Activated naive CD8-positive, alpha-beta T cell treated with anti-CD3 and anti-CD28 coated beads, Interleukin-2, amount 50 U/mL, for 24 hours (primary cell): ENCODE measurements around the gene GRIA4.
"Not testable (repeated sequence)": the region's sequence is repeated elsewhere in the genome, so short reads cannot be mapped to it uniquely, and the experiment has no call there.

Experiments used
- ATAC-seq: fragments of 150-1000 bp; cut with Tn5 transposase; one replicate; pipeline ENCODE4 v1.10.0; 2021
- DNase-seq: peaks from one replicate; pipeline ENCODE4 v3.0.0; 2021
- H3K27ac Mint-ChIP-seq: one replicate; pipeline ENCODE4 v1.8.0; 2021; ENCODE audit warnings: mild to moderate bottlenecking, mixed read lengths
- H3K27me3 Mint-ChIP-seq: one replicate; pipeline ENCODE4 v1.8.0; 2021; ENCODE audit warnings: mixed read lengths
- H3K36me3 Mint-ChIP-seq: one replicate; pipeline ENCODE4 v1.8.0; 2021; ENCODE audit warnings: low read depth, mixed read lengths
- H3K4me1 Mint-ChIP-seq: one replicate; pipeline ENCODE4 v1.8.0; 2021; ENCODE audit warnings: mixed read lengths
- H3K4me3 Mint-ChIP-seq: one replicate; pipeline ENCODE4 v1.8.0; 2021; ENCODE audit warnings: mild to moderate bottlenecking, moderate library complexity, mixed read lengths
- H3K9me3 Mint-ChIP-seq: one replicate; pipeline ENCODE4 v1.8.0; 2021; ENCODE audit warnings: mixed read lengths

GRIA4 gene

DNA sequence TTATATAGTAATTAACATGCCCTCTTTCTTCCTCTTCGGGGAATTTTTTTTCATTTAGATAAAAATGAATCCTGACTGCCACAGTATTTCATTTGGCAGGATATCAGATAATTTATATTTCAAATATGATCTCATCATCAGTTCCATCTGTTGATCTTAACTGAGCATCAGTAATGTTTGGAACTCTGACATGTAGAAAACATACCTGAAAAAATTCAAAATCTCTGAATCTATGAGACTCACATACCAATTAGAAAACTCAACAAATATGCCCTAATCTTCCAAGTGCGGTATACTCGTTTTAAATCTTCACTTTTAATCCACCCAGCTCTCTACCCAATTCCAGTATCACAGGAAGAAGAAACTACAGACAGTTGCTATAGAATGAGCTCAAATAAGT lies 250.2 kb downstream of the GRIA4 start:
- Mint-ChIP-seq H3K4me1 (no peaks in the 10 kb centered on the region), H3K9me3 (no peaks in the 10 kb centered on the region), H3K27ac (no peak overlapping the region)

DNA sequence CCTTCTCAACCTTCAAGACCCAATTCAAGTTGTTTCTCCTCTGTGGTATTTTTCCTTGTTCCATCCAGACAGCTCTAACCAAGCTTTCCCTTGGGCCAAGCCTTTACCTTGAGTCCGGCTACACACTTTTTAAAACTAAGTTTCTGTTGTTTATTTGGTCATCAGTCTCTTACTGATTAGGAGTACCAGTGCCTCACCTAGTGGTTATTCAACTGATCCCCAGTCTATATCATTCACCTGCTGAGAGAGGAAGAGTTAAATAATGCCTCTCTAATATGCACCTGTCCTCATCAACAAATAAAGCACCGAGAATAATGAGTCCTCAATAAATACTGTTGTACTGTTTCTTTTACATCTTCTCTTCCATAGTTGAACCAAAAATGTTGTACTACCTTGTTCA lies 251.4 kb downstream of the GRIA4 start:
- Mint-ChIP-seq H3K36me3 (no peaks in the 10 kb centered on the region), H3K4me3 (no peak overlapping the region), H3K4me1 (no peaks in the 10 kb centered on the region), H3K27ac (no peak overlapping the region), H3K27me3 (peaks cover 2% of the 10 kb centered on the region), H3K9me3 (no peaks in the 10 kb centered on the region)
- ATAC-seq (no peak), DNase-seq (no peak)

More for the DNA sequence above, 250.2 kb downstream of the GRIA4 start:
- Mint-ChIP-seq H3K4me3 (no peak overlapping the region), H3K36me3 (no peaks in the 10 kb centered on the region), H3K27me3 (peaks cover 2% of the 10 kb centered on the region)
- ATAC-seq, result no peak
- DNase-seq, result no peak

GRCh38 chr11:105862736-105863367 lies 253.0 kb downstream of the GRIA4 start:
- no peak for ATAC-seq
- H3K27me3 Mint-ChIP-seq, result peaks cover 2% of the 10 kb centered on the region
- no peaks in the 10 kb centered on the region for H3K4me1 Mint-ChIP-seq
- H3K27ac Mint-ChIP-seq, result no peak overlapping the region
- DNase-seq, result no peak
- no peaks in the 10 kb centered on the region for H3K36me3 Mint-ChIP-seq
- H3K9me3 Mint-ChIP-seq, result no peaks in the 10 kb centered on the region
- no peak overlapping the region for H3K4me3 Mint-ChIP-seq

- Mint-ChIP-seq H3K4me1 (no peaks in the 10 kb centered on the region), H3K9me3 (no peaks in the 10 kb centered on the region), H3K27me3 (peaks cover 2% of the 10 kb centered on the region), H3K36me3 (no peaks in the 10 kb centered on the region), H3K4me3 (no peak overlapping the region), H3K27ac (no peak overlapping the region)
- no peak for ATAC-seq
- no peak for DNase-seq
These were observed 253.7 kb downstream of the GRIA4 start for GRCh38 chr11:105863523-105863922.

DNA sequence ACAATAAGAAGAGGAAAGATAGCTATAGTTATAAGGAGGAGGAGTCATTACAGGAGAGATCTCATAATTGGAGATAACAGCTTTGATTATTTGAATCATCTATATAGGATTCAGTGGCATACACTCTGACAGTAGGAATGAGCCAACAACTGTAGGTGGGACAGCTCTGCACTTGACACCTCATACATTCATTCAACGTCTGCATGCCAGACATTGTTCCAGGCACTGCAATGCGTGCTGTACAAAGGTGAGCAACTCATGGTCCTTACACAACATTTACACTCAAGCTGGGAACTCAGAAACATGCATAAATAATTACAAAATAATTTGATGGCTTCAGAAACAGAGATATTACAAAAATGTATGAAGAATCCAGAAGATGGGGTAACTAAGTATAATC lies 257.9 kb downstream of the GRIA4 start:
- H3K36me3 Mint-ChIP-seq, result no peaks in the 10 kb centered on the region
- no peak for DNase-seq
- peaks cover 5% of the 10 kb centered on the region for H3K27me3 Mint-ChIP-seq
- no peak overlapping the region for H3K4me3 Mint-ChIP-seq
- no peaks in the 10 kb centered on the region for H3K9me3 Mint-ChIP-seq
- no peak for ATAC-seq
- H3K4me1 Mint-ChIP-seq, result no peaks in the 10 kb centered on the region
- H3K27ac Mint-ChIP-seq, result no peak overlapping the region

GRCh38 chr11:105868762-105869285 lies 259.0 kb downstream of the GRIA4 start:
- Mint-ChIP-seq H3K4me1 (no peaks in the 10 kb centered on the region), H3K4me3 (no peak overlapping the region), H3K9me3 (peaks cover under 1% of the 10 kb centered on the region), H3K27me3 (peaks cover 5% of the 10 kb centered on the region), H3K36me3 (no peaks in the 10 kb centered on the region), H3K27ac (no peak overlapping the region)
- ATAC-seq, result no peak
- no peak for DNase-seq

DNA sequence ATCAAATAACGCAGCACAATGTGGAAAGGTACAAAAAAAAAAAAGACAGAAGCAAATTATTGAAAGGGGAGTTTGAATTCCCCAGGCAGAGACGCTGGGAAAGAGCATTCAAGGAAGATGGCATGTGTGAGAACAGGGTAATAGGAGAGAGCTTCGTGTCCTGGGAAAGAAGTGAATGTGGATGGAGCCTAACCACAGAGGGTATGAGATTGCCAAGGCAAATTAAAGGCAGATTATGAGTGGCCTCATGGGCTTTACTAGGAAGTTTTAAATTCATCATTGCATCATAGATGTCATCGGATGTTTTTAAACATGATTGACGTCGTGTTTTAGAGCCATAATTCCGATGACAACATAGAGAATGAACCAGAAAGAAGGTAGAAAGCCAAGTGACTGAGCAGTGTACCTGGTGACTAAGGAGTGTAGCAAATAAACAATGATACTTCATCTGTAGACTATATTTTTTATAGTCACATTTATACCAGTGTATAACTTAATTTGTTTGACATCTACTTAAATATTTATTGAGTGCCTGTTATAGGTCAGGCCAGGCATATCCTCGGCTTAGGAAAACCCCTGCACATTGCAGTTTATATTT lies 260.7 kb downstream of the GRIA4 start:
- Mint-ChIP-seq H3K36me3 (no peaks in the 10 kb centered on the region), H3K27ac (no peak overlapping the region), H3K9me3 (peaks cover 7% of the 10 kb centered on the region), H3K4me3 (no peak overlapping the region), H3K4me1 (no peaks in the 10 kb centered on the region), H3K27me3 (peaks cover 5% of the 10 kb centered on the region)
- ATAC-seq, result no peak
- DNase-seq, result no peak

DNA sequence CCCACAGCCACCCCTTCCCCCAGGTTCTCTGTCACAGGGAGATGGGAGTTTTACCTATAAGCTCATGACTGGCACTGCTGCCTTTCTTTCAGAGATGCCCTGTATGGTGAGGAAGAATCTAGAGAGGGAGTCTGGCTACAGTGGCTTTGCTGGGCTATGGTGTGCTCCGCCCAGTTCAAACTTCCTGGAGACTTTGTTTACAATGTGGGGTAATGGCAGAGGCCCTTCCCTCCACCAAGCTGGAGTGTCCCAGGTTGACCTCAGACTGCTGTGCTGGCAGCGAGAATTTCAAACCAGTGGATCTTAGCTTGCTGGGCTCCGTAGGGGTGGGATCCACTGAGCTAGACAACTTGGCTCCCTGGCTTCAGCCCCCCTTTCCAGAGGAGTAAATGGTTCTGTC lies 268.6 kb downstream of the GRIA4 start:
- DNase-seq, result no peak
- Mint-ChIP-seq H3K27ac (no peak overlapping the region), H3K4me3 (no peak overlapping the region), H3K4me1 (no peaks in the 10 kb centered on the region), H3K27me3 (no peaks in the 10 kb centered on the region), H3K36me3 (no peaks in the 10 kb centered on the region), H3K9me3 (peaks cover 7% of the 10 kb centered on the region)
- no peak for ATAC-seq

GRCh38 chr11:105878927-105879326 lies 269.1 kb downstream of the GRIA4 start:
- not testable (repeated sequence) for ATAC-seq, H3K27me3 Mint-ChIP-seq, DNase-seq, H3K36me3 Mint-ChIP-seq, H3K4me3 Mint-ChIP-seq, H3K4me1 Mint-ChIP-seq, H3K9me3 Mint-ChIP-seq, H3K27ac Mint-ChIP-seq

DNA sequence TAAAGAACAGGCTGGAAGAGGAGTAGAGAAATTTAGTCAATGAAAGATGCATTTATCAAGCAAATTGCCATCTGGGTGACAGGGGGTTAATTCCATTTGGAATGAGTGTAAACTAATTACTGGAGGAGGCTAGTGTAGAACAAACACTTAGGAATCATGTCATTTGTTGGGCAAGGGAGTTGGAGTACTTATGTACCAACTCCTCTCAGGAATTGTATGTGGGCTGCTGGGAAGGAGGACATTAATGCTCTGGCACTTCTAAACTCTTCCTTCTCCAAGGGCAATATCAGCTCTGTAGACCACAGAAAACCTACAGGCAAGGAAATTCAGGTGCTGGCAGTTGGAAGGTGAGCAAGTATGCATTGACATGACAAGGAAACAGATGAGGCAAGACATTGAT lies 271.2 kb downstream of the GRIA4 start:
- H3K4me1 Mint-ChIP-seq, result no peaks in the 10 kb centered on the region
- H3K27me3 Mint-ChIP-seq, result no peaks in the 10 kb centered on the region
- no peak for DNase-seq
- H3K36me3 Mint-ChIP-seq, result no peaks in the 10 kb centered on the region
- no peak overlapping the region for H3K4me3 Mint-ChIP-seq
- no peak for ATAC-seq
- H3K27ac Mint-ChIP-seq, result no peak overlapping the region
- no peaks in the 10 kb centered on the region for H3K9me3 Mint-ChIP-seq

GRCh38 chr11:105884436-105884835 lies 274.6 kb downstream of the GRIA4 start:
- no peak for DNase-seq
- Mint-ChIP-seq H3K4me1 (no peaks in the 10 kb centered on the region), H3K9me3 (no peaks in the 10 kb centered on the region), H3K4me3 (no peak overlapping the region), H3K36me3 (no peaks in the 10 kb centered on the region), H3K27ac (no peak overlapping the region), H3K27me3 (no peaks in the 10 kb centered on the region)
- no peak for ATAC-seq

DNA sequence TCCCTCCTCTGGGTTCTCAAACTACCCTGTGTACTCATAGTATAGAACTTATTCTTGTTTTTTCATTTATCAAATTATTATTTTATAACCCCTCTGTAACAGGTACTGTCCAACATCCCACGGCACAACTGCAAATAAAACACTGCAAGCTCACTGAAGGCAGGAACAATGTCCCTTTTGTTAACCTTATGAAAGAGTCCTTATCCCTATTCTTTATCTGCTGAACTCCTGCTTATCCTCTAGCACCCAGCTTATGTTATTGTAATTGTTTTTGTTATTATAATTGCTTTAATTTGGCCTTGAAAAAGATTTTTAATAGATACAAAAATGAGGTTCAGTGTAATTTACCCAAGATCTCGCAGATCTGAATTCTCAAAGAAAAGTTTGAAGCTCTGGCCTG lies 281.8 kb downstream of the GRIA4 start:
- H3K27ac Mint-ChIP-seq, result no peak overlapping the region
- no peak for DNase-seq
- H3K9me3 Mint-ChIP-seq, result no peaks in the 10 kb centered on the region
- H3K27me3 Mint-ChIP-seq, result no peaks in the 10 kb centered on the region
- H3K4me3 Mint-ChIP-seq, result no peak overlapping the region
- H3K36me3 Mint-ChIP-seq, result no peaks in the 10 kb centered on the region
- ATAC-seq, result no peak
- no peaks in the 10 kb centered on the region for H3K4me1 Mint-ChIP-seq

DNA sequence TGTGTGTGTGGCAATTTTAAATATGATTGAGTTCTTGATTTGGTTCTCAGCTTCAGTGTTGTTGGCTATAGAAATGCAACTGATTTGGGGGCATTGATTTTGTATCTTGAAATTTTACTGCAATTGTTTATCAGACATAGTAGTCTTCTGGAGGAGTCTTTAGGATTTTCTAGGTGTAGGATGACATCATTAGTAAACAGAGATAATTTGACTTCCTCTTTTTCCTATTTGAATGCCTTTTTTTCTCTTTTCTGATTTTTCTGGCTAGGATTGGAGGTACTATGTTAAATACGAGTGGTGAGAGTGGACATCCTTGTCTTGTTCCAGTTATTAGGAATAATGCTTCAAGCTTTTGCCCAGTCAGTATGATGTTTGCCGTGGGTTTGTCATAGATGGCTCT lies 287.3 kb downstream of the GRIA4 start:
- no peaks in the 10 kb centered on the region for H3K9me3 Mint-ChIP-seq
- no peak for ATAC-seq
- H3K36me3 Mint-ChIP-seq, result no peaks in the 10 kb centered on the region
- no peaks in the 10 kb centered on the region for H3K4me1 Mint-ChIP-seq
- H3K27me3 Mint-ChIP-seq, result peaks cover 2% of the 10 kb centered on the region
- no peak overlapping the region for H3K27ac Mint-ChIP-seq
- no peak overlapping the region for H3K4me3 Mint-ChIP-seq
- no peak for DNase-seq

GRCh38 chr11:105899772-105900171 lies 289.9 kb downstream of the GRIA4 start:
- no peak for DNase-seq
- H3K4me3 Mint-ChIP-seq, result no peak overlapping the region
- ATAC-seq, result no peak
- H3K36me3 Mint-ChIP-seq, result no peaks in the 10 kb centered on the region
- peaks cover 2% of the 10 kb centered on the region for H3K27me3 Mint-ChIP-seq
- H3K9me3 Mint-ChIP-seq, result no peaks in the 10 kb centered on the region
- no peaks in the 10 kb centered on the region for H3K4me1 Mint-ChIP-seq
- no peak overlapping the region for H3K27ac Mint-ChIP-seq

DNA sequence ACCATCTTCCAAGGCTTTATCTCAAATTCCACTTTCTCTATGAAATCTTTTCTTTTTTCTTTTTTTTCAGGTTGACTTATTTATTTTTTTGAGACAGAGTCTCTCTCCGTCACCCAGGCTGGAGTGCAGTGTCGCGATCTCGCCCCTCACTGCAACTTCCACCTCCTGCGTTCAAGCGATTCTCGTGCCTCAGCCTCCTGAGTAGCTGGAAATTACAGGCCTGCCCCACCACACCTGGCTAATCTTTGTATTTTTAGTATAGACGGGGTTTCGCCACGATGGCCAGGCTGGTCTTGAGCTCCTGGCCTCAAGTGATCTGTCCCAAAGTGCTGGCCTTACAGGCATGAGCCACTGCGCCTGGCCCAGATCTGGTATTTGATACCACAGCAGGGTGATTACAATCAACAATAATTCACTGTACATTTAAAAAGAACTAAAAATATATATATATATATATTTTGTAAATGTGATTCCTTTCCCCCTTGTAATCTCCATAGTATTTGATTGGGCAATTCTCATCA lies 290.7 kb downstream of the GRIA4 start:
- H3K36me3 Mint-ChIP-seq, result no peaks in the 10 kb centered on the region
- no peaks in the 10 kb centered on the region for H3K9me3 Mint-ChIP-seq

More for the DNA sequence above, 290.7 kb downstream of the GRIA4 start:
- Mint-ChIP-seq H3K4me1 (no peaks in the 10 kb centered on the region), H3K27ac (no peak overlapping the region), H3K27me3 (peaks cover 2% of the 10 kb centered on the region), H3K4me3 (no peak overlapping the region)
- DNase-seq (no peak), ATAC-seq (no peak)
